Non-pigmented ciliary epithelial cell (primary cell): Measurements from ENCODE around the gene VPS33A.
"Not testable (repeated sequence)": the region's sequence is repeated elsewhere in the genome, so short reads cannot be mapped to it uniquely, and the experiment has no call there.

ENCODE experiments used
- DNase-seq: peaks from one replicate; pipeline ENCODE4 v3.0.0-alpha.2; 2010; ENCODE audit warnings: low read depth

The VPS33A gene

GRCh38 chr12:122204167-122205052, 61.9 kb downstream of the VPS33A start:
- no peak for DNase-seq

- no peak for DNase-seq
Measured at GRCh38 chr12:122203301-122204166, 62.8 kb downstream of the VPS33A start, which contains the start of gene B3GNT4. TSS of gene B3GNT4 (plus strand) at chr12:122203709. CDS start at chr12:122204619, 910 bp downstream.

- not testable (repeated sequence) for DNase-seq
Measured at GRCh38 chr12:122202811-122203210, 63.5 kb downstream of the VPS33A start.

GRCh38 chr12:122202017-122202416, 64.3 kb downstream of the VPS33A start:
- DNase-seq, result no peak

GRCh38 chr12:122201381-122201780, 64.9 kb downstream of the VPS33A start:
- DNase-seq, result no peak

GRCh38 chr12:122200541-122201175, 65.6 kb downstream of the VPS33A start:
- DNase-seq, result no peak

GRCh38 chr12:122199484-122200355, 66.6 kb downstream of the VPS33A start:
- no peak for DNase-seq

GRCh38 chr12:122197612-122197966, 68.7 kb downstream of the VPS33A start:
- DNase-seq, result no peak

GRCh38 chr12:122195405-122195804, 70.9 kb downstream of the VPS33A start:
- no peak for DNase-seq

GRCh38 chr12:122194804-122195203, 71.5 kb downstream of the VPS33A start:
- no peak for DNase-seq

GRCh38 chr12:122192441-122192840, 73.9 kb downstream of the VPS33A start:
- no peak for DNase-seq

- DNase-seq, result no peak
Measured at GRCh38 chr12:122190842-122191668, 75.2 kb downstream of the VPS33A start.

GRCh38 chr12:122189626-122190475, 76.4 kb downstream of the VPS33A start:
- no peak for DNase-seq

- DNase-seq, result no peak
Measured at GRCh38 chr12:122187466-122187865, 78.8 kb downstream of the VPS33A start.

GRCh38 chr12:122185494-122186082, 80.7 kb downstream of the VPS33A start:
- DNase-seq, result no peak

GRCh38 chr12:122185079-122185478, 81.2 kb downstream of the VPS33A start:
- DNase-seq, result no peak

- no peak for DNase-seq
Measured at GRCh38 chr12:122184517-122184916, 81.8 kb downstream of the VPS33A start.

- no peak for DNase-seq
Measured at GRCh38 chr12:122183588-122183940, 82.7 kb downstream of the VPS33A start.

- no peak for DNase-seq
Measured at GRCh38 chr12:122182887-122183587, 83.3 kb downstream of the VPS33A start, which contains the start of gene LRRC43. TSS of gene LRRC43 (plus strand) at chr12:122183123. CDS start at chr12:122183145, 22 bp downstream.
